ENCODE measurements around the gene ITGB7. TPM values are rescaled to one million over a fixed set of nuclear protein-coding genes. Genes with fewer than 3 reads are reported as not detected.
"Not testable (repeated sequence)": the region's sequence is repeated elsewhere in the genome, so short reads cannot be mapped to it uniquely, and the experiment has no call there.

The ITGB7 gene
- total and polyA plus RNA-seq, 9 donors, result 0.27 to 1.4 (median 0.80) TPM

DNA sequence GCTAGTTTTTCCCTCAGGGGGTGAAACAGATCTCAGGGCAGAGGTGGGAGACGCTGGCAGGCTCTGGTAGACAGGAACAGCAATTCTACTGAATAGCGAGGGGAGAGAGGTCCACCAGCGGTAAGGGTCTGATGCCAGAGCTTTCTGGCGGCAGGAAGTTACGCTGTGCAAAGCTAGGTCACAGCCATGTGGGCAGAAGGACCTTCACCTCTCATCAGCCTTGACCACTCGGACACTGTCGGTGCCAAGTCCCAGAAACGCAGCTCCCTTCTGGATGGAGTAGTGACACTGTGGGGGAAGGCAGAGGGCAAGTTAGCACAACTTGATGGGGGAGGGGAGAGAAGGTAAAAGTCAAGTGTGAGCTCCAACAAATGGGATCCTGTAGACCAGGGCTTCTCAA is 36.8 kb downstream of the ITGB7 start:
- Histone ChIP-seq H3K36me3 (ENCODE audit: control insufficient read depth, insufficient read depth, low read length) (peaks cover 28% of the 10 kb centered on the region), H3K27me3 (ENCODE audit: control insufficient read depth, insufficient read depth, low read length) (no peaks in the 10 kb centered on the region), H3K4me3 (ENCODE audit: low read length) (no peak overlapping the region), H3K4me1 (ENCODE audit: control insufficient read depth, insufficient read depth, low read length) (peaks cover 10% of the 10 kb centered on the region), H3K27ac (ENCODE audit: low read length) (no peak overlapping the region), H3K9me3 (replicated peaks; ENCODE audit: control insufficient read depth, low read depth, low read length) (no peaks in the 10 kb centered on the region)
- DNase-seq, result no peak
- WGBS (ENCODE audit: insufficient coverage), result 86% methylated on average over 7 of the region's 8 CpGs

DNA sequence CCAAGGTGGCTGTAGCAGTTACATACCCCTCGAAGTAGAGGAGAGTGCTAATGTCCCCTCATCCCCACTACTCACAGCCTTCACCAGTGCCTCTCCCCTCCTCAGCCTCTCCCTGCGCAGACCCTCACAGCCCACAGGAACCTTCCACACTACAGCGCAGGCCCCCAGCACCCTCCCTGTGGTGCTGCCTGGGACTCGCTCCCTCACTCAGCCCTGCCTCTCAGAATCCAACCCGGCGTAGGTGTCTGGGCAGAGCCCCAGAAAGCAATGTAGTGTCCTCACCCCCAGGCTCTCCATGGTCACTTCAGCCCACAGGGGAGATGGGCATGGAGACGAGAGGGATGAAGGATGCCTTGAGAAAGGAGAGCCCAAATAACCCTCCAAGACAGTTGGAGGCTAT is 37.4 kb downstream of the ITGB7 start:
- WGBS (ENCODE audit: insufficient coverage), result 97% methylated on average over 4 of the region's 7 CpGs
- Histone ChIP-seq H3K27me3 (ENCODE audit: control insufficient read depth, insufficient read depth, low read length) (no peaks in the 10 kb centered on the region), H3K36me3 (ENCODE audit: control insufficient read depth, insufficient read depth, low read length) (peaks cover 28% of the 10 kb centered on the region)

DNA sequence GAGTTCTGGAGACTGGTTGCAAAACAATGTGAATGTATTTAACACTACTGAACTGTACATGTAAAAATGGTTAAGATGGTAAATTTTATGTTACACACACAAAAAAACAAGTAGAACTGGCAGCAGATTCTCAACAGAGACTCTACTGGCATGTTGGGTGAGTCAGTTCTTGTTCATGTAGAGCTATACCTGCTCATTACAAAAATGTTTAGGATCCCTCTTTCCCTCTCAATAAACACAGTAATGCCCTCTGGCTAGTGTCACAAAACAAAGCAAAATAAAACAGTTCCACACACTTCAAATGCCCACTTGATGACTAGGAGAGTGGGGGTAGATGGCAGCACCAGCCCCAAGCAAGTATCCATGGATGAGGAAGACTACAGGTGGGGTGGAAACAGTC is 40.2 kb downstream of the ITGB7 start:
- peaks cover 8% of the 10 kb centered on the region for H3K4me1 ChIP-seq (ENCODE audit: control insufficient read depth, insufficient read depth, low read length)
- H3K27ac ChIP-seq (ENCODE audit: low read length), result no peak overlapping the region
- H3K27me3 ChIP-seq (ENCODE audit: control insufficient read depth, insufficient read depth, low read length), result no peaks in the 10 kb centered on the region
- no peak overlapping the region for H3K4me3 ChIP-seq (ENCODE audit: low read length)
- no peaks in the 10 kb centered on the region for H3K9me3 ChIP-seq (replicated peaks; ENCODE audit: control insufficient read depth, low read depth, low read length)
- no peak for DNase-seq
- peaks cover 23% of the 10 kb centered on the region for H3K36me3 ChIP-seq (ENCODE audit: control insufficient read depth, insufficient read depth, low read length)

More for the DNA sequence above, 37.4 kb downstream of the ITGB7 start:
- Histone ChIP-seq H3K4me3 (ENCODE audit: low read length) (no peak overlapping the region), H3K9me3 (replicated peaks; ENCODE audit: control insufficient read depth, low read depth, low read length) (no peaks in the 10 kb centered on the region), H3K4me1 (ENCODE audit: control insufficient read depth, insufficient read depth, low read length) (peaks cover 10% of the 10 kb centered on the region), H3K27ac (ENCODE audit: low read length) (no peak overlapping the region)
- no peak for DNase-seq

DNA sequence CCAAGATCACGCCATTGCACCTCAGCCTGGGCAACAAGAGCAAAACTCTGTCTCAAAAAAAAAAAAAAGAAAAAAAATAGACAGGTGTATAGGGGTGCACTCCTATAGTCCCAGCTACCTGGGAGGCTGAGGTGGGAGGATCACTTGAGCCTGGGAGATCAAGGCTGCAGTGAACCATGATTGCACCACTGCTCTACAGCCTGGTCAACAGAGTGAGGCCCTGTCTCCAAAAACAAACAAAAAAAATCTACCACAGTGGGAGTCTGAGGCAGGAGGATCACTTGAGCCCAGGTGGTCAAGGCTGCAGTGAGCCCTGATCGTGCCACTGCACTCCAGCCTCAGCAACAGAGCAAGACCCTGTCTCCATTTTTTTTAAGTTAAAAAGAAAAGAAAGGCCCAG is 44.0 kb downstream of the ITGB7 start:
- 100% methylated on average over 1 of the region's 2 CpGs for WGBS (ENCODE audit: insufficient coverage)
- H3K4me3 ChIP-seq (ENCODE audit: low read length), result not testable (repeated sequence)

DNA sequence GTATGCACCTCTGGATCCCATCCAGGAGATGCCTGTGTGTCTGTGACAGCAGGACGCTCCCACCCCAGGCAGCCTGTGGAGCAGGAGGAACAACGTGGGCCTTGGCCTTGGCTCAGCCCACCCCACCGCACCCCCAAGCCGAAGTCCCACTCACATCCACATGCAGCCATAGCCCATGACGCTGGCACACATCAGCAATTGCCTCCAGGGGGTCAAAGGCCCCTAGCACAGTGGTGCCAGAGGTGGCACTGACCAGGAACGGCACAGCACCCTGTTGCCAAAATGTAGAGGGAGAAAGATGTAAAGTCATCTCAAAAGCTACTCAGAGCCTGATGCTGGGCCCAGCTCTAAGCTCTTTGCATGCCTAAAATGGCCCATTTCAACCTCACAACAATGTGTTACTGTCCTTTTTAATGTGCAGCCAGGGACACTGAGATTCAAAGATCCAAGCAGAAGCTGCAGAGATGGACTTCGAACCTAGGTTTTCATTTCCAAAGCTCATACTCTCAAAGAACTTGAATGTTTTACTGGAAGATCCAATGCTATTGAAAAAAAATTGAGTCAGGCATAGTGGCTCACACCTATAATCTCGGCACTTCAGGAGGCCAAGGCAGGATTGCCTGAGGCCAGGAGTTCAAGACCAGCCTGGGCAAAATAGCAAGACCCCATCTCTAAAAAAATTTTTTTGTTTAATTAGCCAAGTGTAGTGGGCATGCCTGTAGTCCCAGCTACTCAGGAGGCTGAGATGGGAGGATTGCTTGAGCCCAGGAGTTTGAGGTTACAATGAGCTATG is 45.7 kb downstream of the ITGB7 start:
- H3K9me3 ChIP-seq (replicated peaks; ENCODE audit: control insufficient read depth, low read depth, low read length), result no peaks in the 10 kb centered on the region
- 88% methylated on average over 5 of the region's 8 CpGs for WGBS (ENCODE audit: insufficient coverage)
- peaks cover 20% of the 10 kb centered on the region for H3K36me3 ChIP-seq (ENCODE audit: control insufficient read depth, insufficient read depth, low read length)
- peaks cover 3% of the 10 kb centered on the region for H3K4me1 ChIP-seq (ENCODE audit: control insufficient read depth, insufficient read depth, low read length)
- H3K27ac ChIP-seq (ENCODE audit: low read length), result no peak overlapping the region
- DNase-seq, result no peak
- no peak overlapping the region for H3K4me3 ChIP-seq (ENCODE audit: low read length)
- no peaks in the 10 kb centered on the region for H3K27me3 ChIP-seq (ENCODE audit: control insufficient read depth, insufficient read depth, low read length)

More for the DNA sequence above, 44.0 kb downstream of the ITGB7 start:
- H3K36me3 ChIP-seq (ENCODE audit: control insufficient read depth, insufficient read depth, low read length), result peaks cover 25% of the 10 kb centered on the region
- not testable (repeated sequence) for H3K9me3 ChIP-seq (replicated peaks; ENCODE audit: control insufficient read depth, low read depth, low read length); H3K27ac ChIP-seq (ENCODE audit: low read length); DNase-seq; H3K4me1 ChIP-seq (ENCODE audit: control insufficient read depth, insufficient read depth, low read length); H3K27me3 ChIP-seq (ENCODE audit: control insufficient read depth, insufficient read depth, low read length)

DNA sequence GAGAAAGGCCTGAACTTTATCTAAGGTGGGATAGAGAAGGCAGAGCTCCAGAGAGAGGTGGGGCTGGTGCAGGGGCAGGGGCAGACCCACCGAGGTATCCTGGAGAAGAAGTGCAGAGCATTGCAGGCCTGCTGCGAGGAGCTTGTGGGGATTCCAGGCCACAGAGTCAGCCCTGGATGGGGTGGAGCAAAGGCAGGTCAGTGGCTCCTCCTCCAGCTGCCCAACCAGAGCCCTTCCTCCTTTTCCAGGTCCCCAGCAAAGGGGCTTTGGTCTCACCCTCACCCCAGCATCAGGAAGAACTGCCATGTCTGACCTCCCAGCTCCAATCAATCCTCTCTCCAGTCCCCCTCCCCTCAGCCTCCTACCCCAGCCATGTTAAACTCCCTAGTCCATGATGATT is 46.4 kb downstream of the ITGB7 start:
- H3K36me3 ChIP-seq (ENCODE audit: control insufficient read depth, insufficient read depth, low read length), result peaks cover 20% of the 10 kb centered on the region
- H3K27ac ChIP-seq (ENCODE audit: low read length), result no peak overlapping the region
- no peak for DNase-seq
- no peak overlapping the region for H3K4me3 ChIP-seq (ENCODE audit: low read length)
- WGBS (ENCODE audit: insufficient coverage), result no CpG with 5 or more reads among the region's 2 CpGs
- no peaks in the 10 kb centered on the region for H3K27me3 ChIP-seq (ENCODE audit: control insufficient read depth, insufficient read depth, low read length)
- H3K4me1 ChIP-seq (ENCODE audit: control insufficient read depth, insufficient read depth, low read length), result peaks cover 3% of the 10 kb centered on the region
- no peaks in the 10 kb centered on the region for H3K9me3 ChIP-seq (replicated peaks; ENCODE audit: control insufficient read depth, low read depth, low read length)

DNA sequence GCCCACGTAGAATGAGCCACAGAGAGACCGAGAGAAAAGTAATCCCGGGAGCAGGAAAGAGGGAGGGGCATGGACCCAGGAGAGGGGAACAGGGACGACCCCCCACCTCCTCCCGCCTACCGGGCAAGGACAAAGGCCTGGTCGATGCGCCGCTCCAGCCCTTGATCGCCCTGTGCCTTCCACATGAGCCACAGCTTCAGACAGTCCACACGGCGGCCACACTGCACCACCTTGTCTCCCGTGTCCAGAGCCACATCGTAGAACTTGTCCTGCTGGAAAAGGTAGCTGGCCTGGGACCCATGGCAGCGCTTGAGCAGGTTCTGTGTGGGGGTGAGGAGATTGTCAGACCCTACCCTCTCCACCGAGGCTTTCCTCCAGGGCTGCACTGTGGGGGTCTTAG is 47.1 kb downstream of the ITGB7 start:
- peaks cover 3% of the 10 kb centered on the region for H3K4me1 ChIP-seq (ENCODE audit: control insufficient read depth, insufficient read depth, low read length)
- no peaks in the 10 kb centered on the region for H3K9me3 ChIP-seq (replicated peaks; ENCODE audit: control insufficient read depth, low read depth, low read length)
- H3K27me3 ChIP-seq (ENCODE audit: control insufficient read depth, insufficient read depth, low read length), result no peaks in the 10 kb centered on the region
- H3K4me3 ChIP-seq (ENCODE audit: low read length), result no peak overlapping the region
- peaks cover 20% of the 10 kb centered on the region for H3K36me3 ChIP-seq (ENCODE audit: control insufficient read depth, insufficient read depth, low read length)
- DNase-seq, result no peak
- 82% methylated on average over 6 of the region's 16 CpGs for WGBS (ENCODE audit: insufficient coverage)
- no peak overlapping the region for H3K27ac ChIP-seq (ENCODE audit: low read length)

GRCh38 chr12:53159195-53159839 is 47.7 kb downstream of the ITGB7 start:
- DNase-seq, result peak; percentile 76
- WGBS (ENCODE audit: insufficient coverage), result 22% methylated on average over 9 of the region's 14 CpGs
- H3K27ac ChIP-seq (ENCODE audit: low read length), result no peak overlapping the region
- peaks cover 20% of the 10 kb centered on the region for H3K36me3 ChIP-seq (ENCODE audit: control insufficient read depth, insufficient read depth, low read length)
- no peaks in the 10 kb centered on the region for H3K9me3 ChIP-seq (replicated peaks; ENCODE audit: control insufficient read depth, low read depth, low read length)
- peaks cover 3% of the 10 kb centered on the region for H3K4me1 ChIP-seq (ENCODE audit: control insufficient read depth, insufficient read depth, low read length)
- H3K4me3 ChIP-seq (ENCODE audit: low read length), result no peak overlapping the region
- no peaks in the 10 kb centered on the region for H3K27me3 ChIP-seq (ENCODE audit: control insufficient read depth, insufficient read depth, low read length)

DNA sequence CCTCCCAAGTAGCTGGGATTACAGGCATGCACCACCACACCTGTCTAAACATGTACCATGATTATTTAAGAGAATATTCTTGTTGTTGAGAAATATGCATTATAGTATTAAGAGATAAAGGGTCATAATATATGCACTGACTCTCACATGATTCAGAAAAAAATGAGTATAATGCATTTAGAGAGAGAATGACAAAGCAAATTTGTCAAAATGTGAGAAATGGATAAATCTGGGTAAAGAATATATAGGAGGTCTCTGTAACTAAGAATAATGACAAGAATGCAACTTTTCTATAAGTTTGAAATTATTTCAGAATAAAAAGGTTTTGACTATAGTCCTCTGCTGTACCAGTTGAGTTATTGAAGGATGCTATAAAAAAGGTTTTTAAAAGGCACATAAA is 54.7 kb downstream of the ITGB7 start:
- no peak for DNase-seq
- no peaks in the 10 kb centered on the region for H3K27me3 ChIP-seq (ENCODE audit: control insufficient read depth, insufficient read depth, low read length)
- H3K4me3 ChIP-seq (ENCODE audit: low read length), result no peak overlapping the region
- no peak overlapping the region for H3K27ac ChIP-seq (ENCODE audit: low read length)
- no peaks in the 10 kb centered on the region for H3K9me3 ChIP-seq (replicated peaks; ENCODE audit: control insufficient read depth, low read depth, low read length)
- H3K4me1 ChIP-seq (ENCODE audit: control insufficient read depth, insufficient read depth, low read length), result no peaks in the 10 kb centered on the region
- H3K36me3 ChIP-seq (ENCODE audit: control insufficient read depth, insufficient read depth, low read length), result no peaks in the 10 kb centered on the region

- no peaks in the 10 kb centered on the region for H3K27me3 ChIP-seq (ENCODE audit: control insufficient read depth, insufficient read depth, low read length)
- H3K4me1 ChIP-seq (ENCODE audit: control insufficient read depth, insufficient read depth, low read length), result no peaks in the 10 kb centered on the region
- no CpG with 5 or more reads among the region's 6 CpGs for WGBS (ENCODE audit: insufficient coverage)
- H3K9me3 ChIP-seq (replicated peaks; ENCODE audit: control insufficient read depth, low read depth, low read length), result no peaks in the 10 kb centered on the region
- no peak for DNase-seq
- no peak overlapping the region for H3K27ac ChIP-seq (ENCODE audit: low read length)
- H3K4me3 ChIP-seq (ENCODE audit: low read length), result no peak overlapping the region
- H3K36me3 ChIP-seq (ENCODE audit: control insufficient read depth, insufficient read depth, low read length), result no peaks in the 10 kb centered on the region
Observed at GRCh38 chr12:53151039-53151438, 56.0 kb downstream of the ITGB7 start.
